WTC11 (cell line): ENCODE data around the gene SNRPA. TPM values are rescaled to one million over a fixed set of nuclear protein-coding genes. Genes with fewer than 3 reads are reported as not detected.

Source experiments
- ATAC-seq: fragments of 200-7000 bp; cut with Tn5 transposase; 2 replicates; pipeline ENCODE4 v1.10.0; 2021; ENCODE audit warnings: mild to moderate bottlenecking, moderate library complexity
- CTCF ChIA-PET: fragments of 300-600 bp; sonication (Branson Sonifier 250); formaldehyde crosslinking; loops from one replicate; lab custom pipeline; 2021; ENCODE audit warnings: antibody characterized with exemption; lab: Charles Lee
- POLR2A ChIA-PET: fragments of 350-600 bp; sonication (Branson Sonifier 250); formaldehyde crosslinking; loops from one replicate; lab custom pipeline; 2021; ENCODE audit warnings: antibody characterized with exemption; lab: Charles Lee
- DNase-seq: peaks from one replicate; pipeline ENCODE4 v3.0.0; 2021; ENCODE audit warnings: low spot score
- H3K27ac Mint-ChIP-seq: 2 replicates; pipeline ENCODE4 v1.8.0; 2021; ENCODE audit warnings: mixed read lengths
- H3K27me3 Mint-ChIP-seq: 2 replicates; pipeline ENCODE4 v1.8.0; 2021; ENCODE audit warnings: low read depth, mild to moderate bottlenecking, moderate library complexity, mixed read lengths
- H3K36me3 Mint-ChIP-seq: 2 replicates; pipeline ENCODE4 v1.8.0; 2021; ENCODE audit warnings: mixed read lengths
- H3K4me1 Mint-ChIP-seq: 2 replicates; pipeline ENCODE4 v1.8.0; 2022; ENCODE audit warnings: mixed read lengths
- H3K4me3 Mint-ChIP-seq: 2 replicates; pipeline ENCODE4 v1.8.0; 2021; ENCODE audit warnings: mild to moderate bottlenecking, moderate library complexity, mixed read lengths
- H3K9me3 Mint-ChIP-seq: 2 replicates; pipeline ENCODE4 v1.8.0; 2021; ENCODE audit warnings: mixed read lengths
- ATF1 ChIP-seq: sonication (generic); formaldehyde crosslinking; IDR thresholded peaks from 2 replicates; pipeline ENCODE4 v1.8.1; 2023; ENCODE audit warnings: mild to moderate bottlenecking, moderate library complexity, missing genetic modification reagents
- CREM ChIP-seq: sonication (generic); formaldehyde crosslinking; IDR thresholded peaks from 2 replicates; pipeline ENCODE4 v1.8.1; 2022; ENCODE audit warnings: mild to moderate bottlenecking, missing genetic modification reagents, moderate library complexity
- ELF4 ChIP-seq: sonication (generic); formaldehyde crosslinking; IDR thresholded peaks from 2 replicates; pipeline ENCODE4 v1.8.1; 2022; ENCODE audit warnings: low read depth, mild to moderate bottlenecking, moderate library complexity, missing genetic modification reagents
- EMX1 ChIP-seq: fragments of 250-450 bp; sonication (Bioruptor Pico); IDR thresholded peaks from 2 replicates; pipeline ENCODE4 v1.8.0; 2021; ENCODE audit warnings: mild to moderate bottlenecking
- FOXJ3 ChIP-seq: sonication (generic); formaldehyde crosslinking; IDR thresholded peaks from 2 replicates; pipeline ENCODE4 v1.9.0; 2021; ENCODE audit warnings: missing genetic modification reagents, mild to moderate bottlenecking, borderline replicate concordance
- GABPB1 ChIP-seq: sonication (generic); formaldehyde crosslinking; IDR thresholded peaks from 2 replicates; pipeline ENCODE4 v1.8.1; 2023; ENCODE audit warnings: mild to moderate bottlenecking, missing genetic modification reagents
- HMGA2 ChIP-seq: fragments of 250-450 bp; sonication (Bioruptor Pico); IDR thresholded peaks from 2 replicates; pipeline ENCODE4 v1.4.0; 2021; ENCODE audit warnings: mild to moderate bottlenecking, moderate library complexity
- IRF2 ChIP-seq: sonication (generic); formaldehyde crosslinking; IDR thresholded peaks from 2 replicates; pipeline ENCODE4 v1.8.0; 2022; ENCODE audit warnings: low read depth, missing genetic modification reagents, borderline replicate concordance
- KAT7 ChIP-seq: sonication (generic); formaldehyde crosslinking; IDR thresholded peaks from 2 replicates; pipeline ENCODE4 v1.8.1; 2023; ENCODE audit warnings: missing genetic modification reagents, mild to moderate bottlenecking, borderline replicate concordance
- NFYB ChIP-seq: sonication (generic); formaldehyde crosslinking; conservative IDR thresholded peaks from 2 replicates; pipeline ENCODE4 v1.8.0; 2022; ENCODE audit warnings: low read depth, missing genetic modification reagents
- SP1 ChIP-seq: sonication (generic); formaldehyde crosslinking; conservative IDR thresholded peaks from 2 replicates; pipeline ENCODE4 v1.8.1; 2022; ENCODE audit warnings: missing genetic modification reagents
- TEAD1 ChIP-seq: sonication (generic); formaldehyde crosslinking; IDR thresholded peaks from 2 replicates; pipeline ENCODE4 v1.8.0; 2022; ENCODE audit warnings: mild to moderate bottlenecking, missing genetic modification reagents
- TEAD4 ChIP-seq: sonication (generic); formaldehyde crosslinking; IDR thresholded peaks from 2 replicates; pipeline ENCODE4 v1.8.0; 2022; ENCODE audit warnings: mild to moderate bottlenecking, missing genetic modification reagents
- ZNF121 ChIP-seq: sonication (generic); formaldehyde crosslinking; IDR thresholded peaks from 2 replicates; pipeline ENCODE4 v1.8.0; 2023; ENCODE audit warnings: missing genetic modification reagents
- ZNF232 ChIP-seq: sonication (generic); formaldehyde crosslinking; IDR thresholded peaks from 2 replicates; pipeline ENCODE4 v1.8.0; 2022; ENCODE audit warnings: mild to moderate bottlenecking, missing genetic modification reagents
- ZNF317 ChIP-seq: sonication (generic); formaldehyde crosslinking; IDR thresholded peaks from 2 replicates; pipeline ENCODE4 v1.8.1; 2023; ENCODE audit warnings: low read depth, mild to moderate bottlenecking, moderate library complexity, missing genetic modification reagents, borderline replicate concordance
- ZNF423 ChIP-seq: fragments of 250-450 bp; sonication (Bioruptor Pico); IDR thresholded peaks from 2 replicates; pipeline ENCODE4 v2.1.2; 2022; ENCODE audit warnings: mild to moderate bottlenecking, moderate library complexity
- total RNA-seq: library from RNA; stranded (reverse); gene quantifications from 3 replicates; pipeline ENCODE4 v1.2.3, GENCODE V29; 2021
- TF ChIP-seq, protein P1 (sequence below): sonication (generic); formaldehyde crosslinking; IDR thresholded peaks from 2 replicates; pipeline ENCODE4 v1.8.1; 2023; ENCODE audit warnings: mild to moderate bottlenecking, missing genetic modification reagents
- TF ChIP-seq, protein P2 (sequence below): fragments of 250-450 bp; sonication (Bioruptor Pico); IDR thresholded peaks from 2 replicates; pipeline ENCODE4 v1.8.0; 2021; ENCODE audit warnings: mild to moderate bottlenecking
- TF ChIP-seq, protein P3 (sequence below): sonication (generic); formaldehyde crosslinking; IDR thresholded peaks from 2 replicates; pipeline ENCODE4 v1.8.1; 2023; ENCODE audit warnings: mild to moderate bottlenecking, missing genetic modification reagents, moderate library complexity

The SNRPA gene
- total RNA-seq, 1 experiment from 2014 or later = 227 TPM

DNA sequence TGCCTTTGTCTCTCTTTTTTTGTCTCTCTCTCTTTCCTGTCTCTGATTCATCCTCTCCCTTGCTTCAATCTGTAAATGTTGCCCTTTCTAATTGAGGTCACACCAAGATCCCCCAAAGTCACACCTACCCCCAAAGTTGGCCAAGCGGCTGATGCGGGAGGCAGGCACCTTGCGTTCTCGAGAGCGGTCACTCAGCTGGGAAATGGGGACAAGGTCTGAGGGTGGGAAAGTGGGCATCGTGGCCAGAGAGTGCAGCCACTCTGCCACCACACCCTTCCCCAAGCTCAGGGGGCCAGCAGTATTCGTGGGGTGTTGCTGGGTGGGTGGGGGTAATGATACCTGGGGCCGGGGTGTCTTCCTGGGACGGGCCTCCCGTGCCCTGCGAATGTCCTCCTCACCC is 37.1 kb upstream of the SNRPA start:
- no peak for ATAC-seq
- TF ChIP-seq ELF4 (CRISPR knock-in tag) (no peak), ZNF317 (CRISPR knock-in tag) (no peak), ZNF121 (CRISPR knock-in tag) (no peak), ATF1 (CRISPR knock-in tag) (no peak), CREM (CRISPR knock-in tag) (no peak), TEAD4 (CRISPR knock-in tag) (no peak), EMX1 (no peak), FOXJ3 (CRISPR knock-in tag) (no peak), ZNF423 (CRISPR knock-in tag) (no peak), IRF2 (CRISPR knock-in tag) (no peak)
- TF ChIP-seq, protein P1, sequence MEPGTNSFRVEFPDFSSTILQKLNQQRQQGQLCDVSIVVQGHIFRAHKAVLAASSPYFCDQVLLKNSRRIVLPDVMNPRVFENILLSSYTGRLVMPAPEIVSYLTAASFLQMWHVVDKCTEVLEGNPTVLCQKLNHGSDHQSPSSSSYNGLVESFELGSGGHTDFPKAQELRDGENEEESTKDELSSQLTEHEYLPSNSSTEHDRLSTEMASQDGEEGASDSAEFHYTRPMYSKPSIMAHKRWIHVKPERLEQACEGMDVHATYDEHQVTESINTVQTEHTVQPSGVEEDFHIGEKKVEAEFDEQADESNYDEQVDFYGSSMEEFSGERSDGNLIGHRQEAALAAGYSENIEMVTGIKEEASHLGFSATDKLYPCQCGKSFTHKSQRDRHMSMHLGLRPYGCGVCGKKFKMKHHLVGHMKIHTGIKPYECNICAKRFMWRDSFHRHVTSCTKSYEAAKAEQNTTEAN = no peak
- TF ChIP-seq, protein P2, sequence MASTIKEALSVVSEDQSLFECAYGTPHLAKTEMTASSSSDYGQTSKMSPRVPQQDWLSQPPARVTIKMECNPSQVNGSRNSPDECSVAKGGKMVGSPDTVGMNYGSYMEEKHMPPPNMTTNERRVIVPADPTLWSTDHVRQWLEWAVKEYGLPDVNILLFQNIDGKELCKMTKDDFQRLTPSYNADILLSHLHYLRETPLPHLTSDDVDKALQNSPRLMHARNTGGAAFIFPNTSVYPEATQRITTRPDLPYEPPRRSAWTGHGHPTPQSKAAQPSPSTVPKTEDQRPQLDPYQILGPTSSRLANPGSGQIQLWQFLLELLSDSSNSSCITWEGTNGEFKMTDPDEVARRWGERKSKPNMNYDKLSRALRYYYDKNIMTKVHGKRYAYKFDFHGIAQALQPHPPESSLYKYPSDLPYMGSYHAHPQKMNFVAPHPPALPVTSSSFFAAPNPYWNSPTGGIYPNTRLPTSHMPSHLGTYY (CRISPR knock-in tag) = no peak
- TF ChIP-seq, protein P3, sequence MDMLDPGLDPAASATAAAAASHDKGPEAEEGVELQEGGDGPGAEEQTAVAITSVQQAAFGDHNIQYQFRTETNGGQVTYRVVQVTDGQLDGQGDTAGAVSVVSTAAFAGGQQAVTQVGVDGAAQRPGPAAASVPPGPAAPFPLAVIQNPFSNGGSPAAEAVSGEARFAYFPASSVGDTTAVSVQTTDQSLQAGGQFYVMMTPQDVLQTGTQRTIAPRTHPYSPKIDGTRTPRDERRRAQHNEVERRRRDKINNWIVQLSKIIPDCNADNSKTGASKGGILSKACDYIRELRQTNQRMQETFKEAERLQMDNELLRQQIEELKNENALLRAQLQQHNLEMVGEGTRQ (CRISPR knock-in tag) = no peak
- TF ChIP-seq, all 79 proteins: peak for 0

DNA sequence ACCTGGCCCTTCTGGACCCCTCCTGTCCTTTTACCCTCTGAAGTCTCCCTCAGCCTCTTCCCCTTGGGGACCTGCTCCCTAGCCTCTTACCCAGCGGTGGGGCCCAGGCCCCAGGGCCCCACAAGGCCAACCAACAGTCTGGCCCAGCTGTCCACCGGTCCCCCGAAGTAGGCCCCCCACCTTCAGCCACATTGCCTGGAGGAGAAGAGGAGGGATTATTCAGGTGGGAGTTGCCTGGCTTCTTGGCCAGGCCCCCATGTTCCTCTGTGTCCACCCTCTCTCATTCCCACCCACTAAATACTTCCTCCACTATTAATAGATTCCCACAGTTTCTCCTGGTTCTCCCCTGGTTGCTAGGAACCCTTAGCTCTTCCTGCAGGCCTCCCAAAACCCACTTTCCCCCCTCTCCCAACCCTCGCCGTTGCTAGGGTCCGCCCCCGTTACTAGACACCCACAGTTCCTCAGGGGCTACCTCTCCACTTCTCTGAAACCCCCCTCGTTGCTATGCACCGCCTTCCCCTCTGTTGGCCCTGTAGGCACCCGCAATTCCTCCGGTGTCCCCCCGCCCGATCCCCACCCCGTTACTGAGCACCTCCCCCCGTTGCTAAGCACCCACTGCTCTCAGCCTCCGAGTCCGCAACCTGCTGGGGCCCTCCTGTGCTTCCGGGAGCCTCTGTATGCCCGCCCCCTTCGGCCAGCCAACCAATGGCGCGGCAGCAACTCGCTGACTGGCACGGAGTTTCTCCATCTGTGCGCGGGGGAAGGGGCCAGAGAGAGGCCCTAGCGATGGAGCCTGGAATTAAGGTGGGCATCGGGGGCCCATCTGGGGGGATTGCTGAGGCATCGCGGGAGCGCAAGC is 36.3 kb upstream of the SNRPA start:
- ATAC-seq (peak; percentile 76), DNase-seq (peak; percentile 96)
- POLR2A ChIA-PET = interaction anchor here (0.8 kb wide), 1 partner anchor 63 kb away, joined by 3 read pairs; no protein-coding TSS in a partner anchor
- TF ChIP-seq NFYB (CRISPR knock-in tag) (peak; percentile 80), KAT7 (no peak), ZNF232 (CRISPR knock-in tag) (no peak), TEAD1 (peak; percentile 7; the same call in 1 of the 2 replicates), GABPB1 (CRISPR knock-in tag) (0 out of 2 replicates have a peak, but pooled peaks have one; percentile 20), HMGA2 (no peak), SP1 (CRISPR knock-in tag) (peak; percentile 33; the same call in 1 of the 2 replicates)
- peaks cover 25% of the 10 kb centered on the region for H3K36me3 Mint-ChIP-seq
- CTCF ChIA-PET = interaction anchor here (1.8 to 2.4 kb wide), 2 partner anchors 12 to 92 kb away, joined by 11 to 14 read pairs; no protein-coding TSS in a partner anchor
- H3K4me1 Mint-ChIP-seq = peaks cover 24% of the 10 kb centered on the region
- no peaks in the 10 kb centered on the region for H3K27me3 Mint-ChIP-seq
- H3K9me3 Mint-ChIP-seq = no peaks in the 10 kb centered on the region
- peak overlapping the region; percentile 98 for H3K4me3 Mint-ChIP-seq
- peak overlapping the region; percentile 99 for H3K27ac Mint-ChIP-seq

More for the DNA sequence above, 37.1 kb upstream of the SNRPA start:
- Mint-ChIP-seq H3K27ac (peak overlapping the region; percentile 95), H3K9me3 (no peaks in the 10 kb centered on the region), H3K4me3 (peak overlapping the region; percentile 98), H3K27me3 (no peaks in the 10 kb centered on the region), H3K4me1 (peaks cover 20% of the 10 kb centered on the region), H3K36me3 (peaks cover 30% of the 10 kb centered on the region)
- DNase-seq = no peak
- ChIA-PET POLR2A (interaction anchor here (0.8 kb wide), 1 partner anchor 63 kb away, joined by 3 read pairs; no protein-coding TSS in a partner anchor), CTCF (interaction anchor here (1.8 to 2.4 kb wide), 2 partner anchors 11 to 93 kb away, joined by 11 to 14 read pairs; no protein-coding TSS in a partner anchor)
